ENCODE results near the gene MYO18A.

GRCh38 chr17:29190592-29191207, 10.5 kb upstream of the MYO18A start:
- no peak for TF ChIP-seq EZH2 (IDR thresholded peaks at IDR 0.05)
- no peak for TF ChIP-seq CTCF (IDR thresholded peaks at IDR 0.05)
